ENCODE measurements around the gene TNFAIP6. TPM values are rescaled to one million over a fixed set of nuclear protein-coding genes. Genes with fewer than 3 reads are reported as not detected.

TNFAIP6 gene
- total and polyA plus RNA-seq, 2 of the 8 experiments (the other 6 are each of a cell fraction or from before 2014, with no cell fraction given): 1.1 to 2.0 TPM

DNA sequence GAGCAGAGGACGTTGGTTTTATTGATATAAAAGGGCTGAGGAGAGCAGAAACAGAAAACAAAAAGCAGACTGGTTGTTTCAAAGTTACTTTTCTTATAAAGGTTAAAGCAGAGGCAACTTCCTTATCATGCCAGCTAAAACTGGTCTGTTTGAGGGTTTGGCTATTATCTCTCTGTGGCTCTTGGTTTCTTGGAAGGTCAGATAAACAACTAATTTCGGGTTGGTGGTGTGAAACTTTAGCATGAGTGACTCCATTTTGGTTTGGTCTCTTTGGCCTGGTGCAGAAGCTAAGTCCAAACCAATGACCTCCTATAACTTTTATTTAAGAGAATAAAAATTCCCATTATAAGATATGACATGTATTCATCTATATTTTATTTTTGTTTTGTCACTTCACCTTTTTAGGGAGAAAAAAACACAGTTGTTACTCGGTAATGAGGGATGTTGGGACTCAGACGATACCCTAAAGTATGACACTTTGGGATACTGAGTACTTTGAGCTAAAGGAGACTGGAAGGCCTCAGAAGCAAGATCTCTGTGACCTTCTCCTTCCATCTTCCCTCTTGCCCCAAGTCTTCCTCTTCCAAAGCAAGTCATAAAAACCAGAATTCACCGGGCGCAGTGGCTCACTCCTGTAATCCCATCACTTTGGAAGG lies 23.3 kb downstream of the TNFAIP6 start (continued):
- TF ChIP-seq, protein P1, sequence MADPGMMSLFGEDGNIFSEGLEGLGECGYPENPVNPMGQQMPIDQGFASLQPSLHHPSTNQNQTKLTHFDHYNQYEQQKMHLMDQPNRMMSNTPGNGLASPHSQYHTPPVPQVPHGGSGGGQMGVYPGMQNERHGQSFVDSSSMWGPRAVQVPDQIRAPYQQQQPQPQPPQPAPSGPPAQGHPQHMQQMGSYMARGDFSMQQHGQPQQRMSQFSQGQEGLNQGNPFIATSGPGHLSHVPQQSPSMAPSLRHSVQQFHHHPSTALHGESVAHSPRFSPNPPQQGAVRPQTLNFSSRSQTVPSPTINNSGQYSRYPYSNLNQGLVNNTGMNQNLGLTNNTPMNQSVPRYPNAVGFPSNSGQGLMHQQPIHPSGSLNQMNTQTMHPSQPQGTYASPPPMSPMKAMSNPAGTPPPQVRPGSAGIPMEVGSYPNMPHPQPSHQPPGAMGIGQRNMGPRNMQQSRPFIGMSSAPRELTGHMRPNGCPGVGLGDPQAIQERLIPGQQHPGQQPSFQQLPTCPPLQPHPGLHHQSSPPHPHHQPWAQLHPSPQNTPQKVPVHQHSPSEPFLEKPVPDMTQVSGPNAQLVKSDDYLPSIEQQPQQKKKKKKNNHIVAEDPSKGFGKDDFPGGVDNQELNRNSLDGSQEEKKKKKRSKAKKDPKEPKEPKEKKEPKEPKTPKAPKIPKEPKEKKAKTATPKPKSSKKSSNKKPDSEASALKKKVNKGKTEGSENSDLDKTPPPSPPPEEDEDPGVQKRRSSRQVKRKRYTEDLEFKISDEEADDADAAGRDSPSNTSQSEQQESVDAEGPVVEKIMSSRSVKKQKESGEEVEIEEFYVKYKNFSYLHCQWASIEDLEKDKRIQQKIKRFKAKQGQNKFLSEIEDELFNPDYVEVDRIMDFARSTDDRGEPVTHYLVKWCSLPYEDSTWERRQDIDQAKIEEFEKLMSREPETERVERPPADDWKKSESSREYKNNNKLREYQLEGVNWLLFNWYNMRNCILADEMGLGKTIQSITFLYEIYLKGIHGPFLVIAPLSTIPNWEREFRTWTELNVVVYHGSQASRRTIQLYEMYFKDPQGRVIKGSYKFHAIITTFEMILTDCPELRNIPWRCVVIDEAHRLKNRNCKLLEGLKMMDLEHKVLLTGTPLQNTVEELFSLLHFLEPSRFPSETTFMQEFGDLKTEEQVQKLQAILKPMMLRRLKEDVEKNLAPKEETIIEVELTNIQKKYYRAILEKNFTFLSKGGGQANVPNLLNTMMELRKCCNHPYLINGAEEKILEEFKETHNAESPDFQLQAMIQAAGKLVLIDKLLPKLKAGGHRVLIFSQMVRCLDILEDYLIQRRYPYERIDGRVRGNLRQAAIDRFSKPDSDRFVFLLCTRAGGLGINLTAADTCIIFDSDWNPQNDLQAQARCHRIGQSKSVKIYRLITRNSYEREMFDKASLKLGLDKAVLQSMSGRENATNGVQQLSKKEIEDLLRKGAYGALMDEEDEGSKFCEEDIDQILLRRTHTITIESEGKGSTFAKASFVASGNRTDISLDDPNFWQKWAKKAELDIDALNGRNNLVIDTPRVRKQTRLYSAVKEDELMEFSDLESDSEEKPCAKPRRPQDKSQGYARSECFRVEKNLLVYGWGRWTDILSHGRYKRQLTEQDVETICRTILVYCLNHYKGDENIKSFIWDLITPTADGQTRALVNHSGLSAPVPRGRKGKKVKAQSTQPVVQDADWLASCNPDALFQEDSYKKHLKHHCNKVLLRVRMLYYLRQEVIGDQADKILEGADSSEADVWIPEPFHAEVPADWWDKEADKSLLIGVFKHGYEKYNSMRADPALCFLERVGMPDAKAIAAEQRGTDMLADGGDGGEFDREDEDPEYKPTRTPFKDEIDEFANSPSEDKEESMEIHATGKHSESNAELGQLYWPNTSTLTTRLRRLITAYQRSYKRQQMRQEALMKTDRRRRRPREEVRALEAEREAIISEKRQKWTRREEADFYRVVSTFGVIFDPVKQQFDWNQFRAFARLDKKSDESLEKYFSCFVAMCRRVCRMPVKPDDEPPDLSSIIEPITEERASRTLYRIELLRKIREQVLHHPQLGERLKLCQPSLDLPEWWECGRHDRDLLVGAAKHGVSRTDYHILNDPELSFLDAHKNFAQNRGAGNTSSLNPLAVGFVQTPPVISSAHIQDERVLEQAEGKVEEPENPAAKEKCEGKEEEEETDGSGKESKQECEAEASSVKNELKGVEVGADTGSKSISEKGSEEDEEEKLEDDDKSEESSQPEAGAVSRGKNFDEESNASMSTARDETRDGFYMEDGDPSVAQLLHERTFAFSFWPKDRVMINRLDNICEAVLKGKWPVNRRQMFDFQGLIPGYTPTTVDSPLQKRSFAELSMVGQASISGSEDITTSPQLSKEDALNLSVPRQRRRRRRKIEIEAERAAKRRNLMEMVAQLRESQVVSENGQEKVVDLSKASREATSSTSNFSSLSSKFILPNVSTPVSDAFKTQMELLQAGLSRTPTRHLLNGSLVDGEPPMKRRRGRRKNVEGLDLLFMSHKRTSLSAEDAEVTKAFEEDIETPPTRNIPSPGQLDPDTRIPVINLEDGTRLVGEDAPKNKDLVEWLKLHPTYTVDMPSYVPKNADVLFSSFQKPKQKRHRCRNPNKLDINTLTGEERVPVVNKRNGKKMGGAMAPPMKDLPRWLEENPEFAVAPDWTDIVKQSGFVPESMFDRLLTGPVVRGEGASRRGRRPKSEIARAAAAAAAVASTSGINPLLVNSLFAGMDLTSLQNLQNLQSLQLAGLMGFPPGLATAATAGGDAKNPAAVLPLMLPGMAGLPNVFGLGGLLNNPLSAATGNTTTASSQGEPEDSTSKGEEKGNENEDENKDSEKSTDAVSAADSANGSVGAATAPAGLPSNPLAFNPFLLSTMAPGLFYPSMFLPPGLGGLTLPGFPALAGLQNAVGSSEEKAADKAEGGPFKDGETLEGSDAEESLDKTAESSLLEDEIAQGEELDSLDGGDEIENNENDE (IDR thresholded peaks at IDR 0.05; ENCODE audit: insufficient replicate concordance, low read length): no peak
- TF ChIP-seq JUND (IDR thresholded peaks at IDR 0.05; ENCODE audit: low read length): no peak

All from H1 (cell line).